ENCODE results near the gene ADCY2.

DNA sequence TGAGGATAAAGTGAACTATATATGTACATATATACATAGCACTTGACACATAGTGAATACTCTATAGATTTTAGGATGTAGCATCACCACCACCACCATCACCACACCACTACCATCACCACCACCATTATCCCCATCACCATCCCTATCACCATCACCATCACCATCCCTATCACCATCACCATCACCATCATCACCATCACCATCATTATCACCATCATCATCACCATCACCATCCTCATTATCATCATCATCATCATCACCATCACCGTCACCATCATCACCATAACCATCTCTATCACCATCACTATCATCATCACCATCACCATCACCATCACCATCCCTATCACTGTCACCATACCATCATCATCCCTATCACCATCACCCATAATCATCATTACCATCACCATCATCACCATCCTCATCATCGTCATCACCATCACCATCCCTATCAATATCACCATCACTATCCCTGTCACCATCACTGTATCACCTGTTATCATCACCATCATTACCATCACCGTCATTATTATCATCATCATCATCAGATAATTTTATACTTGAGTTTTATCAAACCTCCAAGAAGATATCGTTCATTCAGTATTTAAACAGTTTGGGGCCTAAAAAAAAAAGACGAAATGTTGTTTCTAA is 345.6 kb downstream of the ADCY2 start:
- TF ChIP-seq, protein P1, sequence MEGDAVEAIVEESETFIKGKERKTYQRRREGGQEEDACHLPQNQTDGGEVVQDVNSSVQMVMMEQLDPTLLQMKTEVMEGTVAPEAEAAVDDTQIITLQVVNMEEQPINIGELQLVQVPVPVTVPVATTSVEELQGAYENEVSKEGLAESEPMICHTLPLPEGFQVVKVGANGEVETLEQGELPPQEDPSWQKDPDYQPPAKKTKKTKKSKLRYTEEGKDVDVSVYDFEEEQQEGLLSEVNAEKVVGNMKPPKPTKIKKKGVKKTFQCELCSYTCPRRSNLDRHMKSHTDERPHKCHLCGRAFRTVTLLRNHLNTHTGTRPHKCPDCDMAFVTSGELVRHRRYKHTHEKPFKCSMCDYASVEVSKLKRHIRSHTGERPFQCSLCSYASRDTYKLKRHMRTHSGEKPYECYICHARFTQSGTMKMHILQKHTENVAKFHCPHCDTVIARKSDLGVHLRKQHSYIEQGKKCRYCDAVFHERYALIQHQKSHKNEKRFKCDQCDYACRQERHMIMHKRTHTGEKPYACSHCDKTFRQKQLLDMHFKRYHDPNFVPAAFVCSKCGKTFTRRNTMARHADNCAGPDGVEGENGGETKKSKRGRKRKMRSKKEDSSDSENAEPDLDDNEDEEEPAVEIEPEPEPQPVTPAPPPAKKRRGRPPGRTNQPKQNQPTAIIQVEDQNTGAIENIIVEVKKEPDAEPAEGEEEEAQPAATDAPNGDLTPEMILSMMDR (IDR thresholded peaks at IDR 0.05) = no peak
- no peak for TF ChIP-seq POLR2A (IDR thresholded peaks at IDR 0.05)
